OCI-LY3 (cell line): ENCODE data around the gene MYH9.

ENCODE experiments used
- CTCF ChIP-seq: fragments of 200-600, 300-600 bp; sonication (generic); IDR thresholded peaks from 2 replicates; pipeline ENCODE4 v1.5.1; 2014; ENCODE audit warnings: antibody characterized with exemption, low read length, low read depth
- EZH2phosphoT487 ChIP-seq: fragments of 200-600 bp; shearing (Covaris generic); IDR thresholded peaks from 2 replicates; pipeline ENCODE4 v1.6.1; 2018; ENCODE audit warnings: antibody characterized with exemption, mixed run types, low read depth

- TF ChIP-seq CTCF, result no peak
- TF ChIP-seq EZH2phosphoT487, result no peak
These were observed 43.1 kb upstream of the MYH9 start for GRCh38 chr22:36430863-36431262.
